IMR-90 (cell line): Measurements from ENCODE around the gene KIF25. TPM values are rescaled to one million over a fixed set of nuclear protein-coding genes. Genes with fewer than 3 reads are reported as not detected.
A peak's percentile ranks its signal among the peaks of the same experiment; 100 is the strongest.

ENCODE experiments used
- ATAC-seq: fragments of 200-7000 bp; cut with Tn5 transposase; 2 replicates; pipeline ENCODE4 v1.9.1; 2020; ENCODE audit warnings: low read depth, mild to moderate bottlenecking, moderate library complexity
- BruUV-seq: library from RNA; stranded (reverse); fragments of 400-500 nt; replicated peaks from 2 replicates; lab custom pipeline; 2021; lab: Mats Ljungman, UMichigan
- CTCF ChIA-PET: fragments of 300-600 bp; formaldehyde crosslinking; extraction: SDS; loops from one replicate; lab custom pipeline; 2021; ENCODE audit warnings: antibody characterized with exemption; lab: Yijun Ruan, JAX
- POLR2A ChIA-PET: fragments of 300-600 bp; sonication (Branson Sonifier 250); formaldehyde crosslinking; loops from one replicate; lab custom pipeline; 2022; ENCODE audit warnings: antibody characterized with exemption; ENCODE audit not compliant: unreplicated experiment; lab: Charles Lee
- DNase-seq: peaks from one replicate; pipeline ENCODE4 v3.0.0; 2013
- H2AFZ ChIP-seq: replicated peaks from 2 replicates; pipeline ENCODE3; 2013; ENCODE audit warnings: low read length, mild to moderate bottlenecking; ENCODE audit not compliant: poor library complexity
- H2AK5ac ChIP-seq: 2 replicates; pipeline ENCODE4 v1.6.1; 2013; ENCODE audit warnings: low read depth, low read length, inconsistent platforms
- H2AK9ac ChIP-seq: replicated peaks from 2 replicates; pipeline ENCODE3; 2013; ENCODE audit warnings: mild to moderate bottlenecking, low read depth, low read length, moderate library complexity; ENCODE audit not compliant: poor library complexity
- H2BK120ac ChIP-seq: 2 replicates; pipeline ENCODE4 v1.6.1; 2013; ENCODE audit warnings: low read depth, low read length, inconsistent platforms
- H2BK15ac ChIP-seq: 3 replicates; pipeline ENCODE4 v1.6.1; 2013; ENCODE audit warnings: low read depth, low read length, inconsistent platforms
- H2BK20ac ChIP-seq: 2 replicates; pipeline ENCODE4 v1.6.1; 2013; ENCODE audit warnings: low read depth, mild to moderate bottlenecking, inconsistent platforms, low read length, moderate library complexity
- H2BK5ac ChIP-seq: 2 replicates; pipeline ENCODE4 v1.6.1; 2013; ENCODE audit warnings: mild to moderate bottlenecking, low read depth, low read length, inconsistent platforms; ENCODE audit not compliant: poor library complexity, severe bottlenecking
- H3K14ac ChIP-seq: replicated peaks from 2 replicates; pipeline ENCODE4 v1.6.1; 2013; ENCODE audit warnings: low read depth, low read length, inconsistent platforms
- H3K18ac ChIP-seq: 2 replicates; pipeline ENCODE4 v1.6.1; 2013; ENCODE audit warnings: low read depth, low read length, control low read depth
- H3K23ac ChIP-seq: 2 replicates; pipeline ENCODE4 v1.6.1; 2013; ENCODE audit warnings: low read depth, low read length, inconsistent platforms
- H3K27ac ChIP-seq: 2 replicates; pipeline ENCODE4 v1.5.1; 2013; ENCODE audit warnings: mild to moderate bottlenecking, control low read depth, low read length; ENCODE audit not compliant: insufficient read depth
- H3K27me3 ChIP-seq: 2 replicates; pipeline ENCODE4 v1.6.1; 2013; ENCODE audit warnings: low read length; ENCODE audit not compliant: control insufficient read depth, insufficient read depth
- H3K36me3 ChIP-seq: 2 replicates; pipeline ENCODE4 v1.6.1; 2013; ENCODE audit warnings: low read length, mixed read lengths; ENCODE audit not compliant: control insufficient read depth, insufficient read depth
- H3K4ac ChIP-seq: 2 replicates; pipeline ENCODE4 v1.6.1; 2013; ENCODE audit warnings: low read depth, low read length, inconsistent platforms
- H3K4me1 ChIP-seq: 2 replicates; pipeline ENCODE4 v1.6.1; 2013; ENCODE audit warnings: low read length, mixed read lengths; ENCODE audit not compliant: control insufficient read depth, insufficient read depth
- H3K4me2 ChIP-seq: 2 replicates; pipeline ENCODE4 v1.6.1; 2013; ENCODE audit warnings: low read depth, mild to moderate bottlenecking, control low read depth, low read length, moderate library complexity
- H3K4me3 ChIP-seq: 2 replicates; pipeline ENCODE4 v1.5.1; 2013; ENCODE audit warnings: low read depth, mild to moderate bottlenecking, control low read depth, low read length, moderate library complexity; ENCODE audit not compliant: insufficient read depth
- H3K56ac ChIP-seq: 2 replicates; pipeline ENCODE4 v1.6.1; 2013; ENCODE audit warnings: low read length, inconsistent platforms; ENCODE audit not compliant: insufficient read depth; ENCODE audit errors: extremely low read depth
- H3K79me1 ChIP-seq, 2 experiments: 2 replicates each; pipeline ENCODE4 v1.6.1; 2013; ENCODE audit warnings: low read length in 2 of 2, inconsistent platforms in 1 of 2, low read depth in 1 of 2
- H3K9ac ChIP-seq: 2 replicates; pipeline ENCODE4 v1.6.1; 2013; ENCODE audit warnings: low read depth, low read length, control low read depth
- H3K9me1 ChIP-seq: 2 replicates; pipeline ENCODE4 v1.6.1; 2013; ENCODE audit warnings: low read length, inconsistent platforms; ENCODE audit not compliant: insufficient read depth
- H3K9me3 ChIP-seq: 2 replicates; pipeline ENCODE4 v1.6.1; 2013; ENCODE audit warnings: low read length; ENCODE audit not compliant: control insufficient read depth, insufficient read depth
- H4K20me1 ChIP-seq: 2 replicates; pipeline ENCODE4 v1.6.1; 2013; ENCODE audit warnings: low read length, inconsistent platforms; ENCODE audit not compliant: insufficient read depth
- H4K5ac ChIP-seq: 2 replicates; pipeline ENCODE4 v1.6.1; 2013; ENCODE audit warnings: mild to moderate bottlenecking, low read depth, low read length, control low read depth
- H4K8ac ChIP-seq, 2 experiments: 2 replicates each; pipeline ENCODE4 v1.6.1; 2013; ENCODE audit warnings: low read depth in 2 of 2, low read length in 2 of 2, control low read depth in 1 of 2, inconsistent platforms in 1 of 2
- H4K91ac ChIP-seq: 2 replicates; pipeline ENCODE4 v1.6.1; 2013; ENCODE audit warnings: low read depth, low read length, inconsistent platforms; ENCODE audit not compliant: insufficient read depth
- CEBPB ChIP-seq: IDR thresholded peaks from 2 replicates; pipeline ENCODE4 v1.6.1; 2012; ENCODE audit warnings: low read depth, low read length, improper control_type of control experiment
- MAFK ChIP-seq: IDR thresholded peaks from 2 replicates; pipeline ENCODE4 v1.6.1; 2012; ENCODE audit warnings: low read depth, low read length, improper control_type of control experiment
- MAZ ChIP-seq: IDR thresholded peaks from 2 replicates; pipeline ENCODE4 v1.6.1; 2012; ENCODE audit warnings: low read depth, mild to moderate bottlenecking, low read length, improper control_type of control experiment, moderate library complexity, borderline replicate concordance
- MXI1 ChIP-seq: IDR thresholded peaks from 2 replicates; pipeline ENCODE4 v1.6.1; 2012; ENCODE audit warnings: low read depth, mild to moderate bottlenecking, low read length, moderate library complexity, borderline replicate concordance
- NFE2L2 ChIP-seq: fragments of 150-350 bp; IDR thresholded peaks from 2 replicates; pipeline ENCODE4 v1.6.1; 2016; ENCODE audit warnings: low read depth, mild to moderate bottlenecking, low read length
- POLR2A ChIP-seq: IDR thresholded peaks from 2 replicates; pipeline ENCODE4 v1.6.1; 2012; ENCODE audit warnings: mild to moderate bottlenecking, low read depth, low read length
- RFX5 ChIP-seq: IDR thresholded peaks from 2 replicates; pipeline ENCODE4 v1.8.0; 2012; ENCODE audit warnings: low read depth, mild to moderate bottlenecking, low read length, moderate library complexity
- SMC3 ChIP-seq: fragments of 150-350 bp; IDR thresholded peaks from 2 replicates; pipeline ENCODE4 v1.6.1; 2016; ENCODE audit warnings: low read depth, mild to moderate bottlenecking, antibody characterized with exemption, low read length, moderate library complexity
- WGBS, 2 experiments: methylation state at CpG; one replicate each; pipeline versions ENCODE4 v1.1.5 to v1.1.7; 2013; ENCODE audit warnings: missing lambda C conversion rate in 2 of 2; ENCODE audit not compliant: insufficient read length in 1 of 2; ENCODE audit errors: extremely low coverage in 2 of 2; 5-methylcytosine and 5-hydroxymethylcytosine counted together
- dilution Hi-C: fragments of 300-500 bp; cut with HindIII; formaldehyde crosslinking; loops from one replicate; pipeline ENCODE4 v1.14.3; 2018; ENCODE audit warnings: low sequenced_read_pairs; ENCODE audit not compliant: unreplicated experiment
- in situ Hi-C: fragments of 300-500 bp; cut with MboI; formaldehyde crosslinking; loops from 3 replicates; pipeline ENCODE4 v1.14.3; 2019; ENCODE audit warnings: low sequenced_read_pairs, inconsistent platforms, mixed read lengths
- intact Hi-C: fragments of 100-400 bp; cut with micrococcal nuclease; formaldehyde crosslinking; loops from 2 replicates; pipeline ENCODE4 v1.10.0; 2022
- polyA plus RNA-seq, 3 experiments: library from polyadenylated mRNA; depleted of rRNA; stranded (reverse); fragments of >200 nt; gene quantifications; 2 replicates each; pipeline ENCODE4 v1.2.3, GENCODE V29; 2012; ENCODE audit warnings: low replicate concordance in 1 of 3
- total RNA-seq: library from RNA; depleted of rRNA; stranded (reverse); fragments of >200 nt; gene quantifications from 2 replicates; pipeline ENCODE4 v1.2.3, GENCODE V29; 2012
- TF ChIP-seq, protein P1 (sequence below): conservative IDR thresholded peaks from 2 replicates; pipeline ENCODE4 v1.5.1; 2012; ENCODE audit warnings: mild to moderate bottlenecking, low read depth, low read length, improper control_type of control experiment

Gene KIF25
- total and polyA plus RNA-seq, 2 of the 4 experiments (the other 2 are of a cell fraction): not detected

- Histone ChIP-seq H3K27me3 (no peaks in the 10 kb centered on the region), H3K36me3 (no peaks in the 10 kb centered on the region), H2AFZ (peak overlapping the region; percentile 94), H4K8ac (peak overlapping the region; percentile 68 to 81), H2BK5ac (peak overlapping the region; percentile 83), H3K23ac (peak overlapping the region; percentile 90), H3K14ac (peak overlapping the region; percentile 86), H3K56ac (peak overlapping the region; percentile 47), H3K9me1 (peaks cover 14% of the 10 kb centered on the region), H3K18ac (peak overlapping the region; percentile 79), H4K91ac (peak overlapping the region; percentile 86), H2BK20ac (peak overlapping the region; percentile 81; the same call in 1 of the 2 replicates), H2AK9ac (peak overlapping the region; percentile 67), H3K4me1 (peaks cover 15% of the 10 kb centered on the region), H3K9me3 (peaks cover 3% of the 10 kb centered on the region; the same call in 1 of the 2 replicates), H3K27ac (peak overlapping the region; percentile 50), H4K5ac (peak overlapping the region; percentile 61), H3K9ac (peak overlapping the region; percentile 88), H2BK15ac (peak overlapping the region; percentile 25; the same call in 2 of the 3 replicates), H3K4me2 (peak overlapping the region; percentile 93), H3K79me1 (no peaks in the 10 kb centered on the region), H3K4me3 (peak overlapping the region; percentile 58), H4K20me1 (no peaks in the 10 kb centered on the region), H3K4ac (peak overlapping the region; percentile 84), H2AK5ac (peak overlapping the region; percentile 87), H2BK120ac (peak overlapping the region; percentile 93)
- 26% methylated on average over 14 of the region's 45 CpGs; no CpG with 5 or more reads in 1 of the 2 experiments for WGBS, 2 experiments
- dilution Hi-C loops (no loop called here), in situ Hi-C loops (no loop called here), intact Hi-C loops (loop anchor here (10.0 kb wide), 2 partner anchors 80 to 210 kb away; partner anchors contain the start of gene AFDN)
- no TSS peak for BruUV-seq
- DNase-seq (peak; percentile 78), ATAC-seq (peak; percentile 62)
- no peak for TF ChIP-seq CEBPB
- no peak for TF ChIP-seq MXI1
- no peak for TF ChIP-seq MAZ
- TF ChIP-seq, protein P1, sequence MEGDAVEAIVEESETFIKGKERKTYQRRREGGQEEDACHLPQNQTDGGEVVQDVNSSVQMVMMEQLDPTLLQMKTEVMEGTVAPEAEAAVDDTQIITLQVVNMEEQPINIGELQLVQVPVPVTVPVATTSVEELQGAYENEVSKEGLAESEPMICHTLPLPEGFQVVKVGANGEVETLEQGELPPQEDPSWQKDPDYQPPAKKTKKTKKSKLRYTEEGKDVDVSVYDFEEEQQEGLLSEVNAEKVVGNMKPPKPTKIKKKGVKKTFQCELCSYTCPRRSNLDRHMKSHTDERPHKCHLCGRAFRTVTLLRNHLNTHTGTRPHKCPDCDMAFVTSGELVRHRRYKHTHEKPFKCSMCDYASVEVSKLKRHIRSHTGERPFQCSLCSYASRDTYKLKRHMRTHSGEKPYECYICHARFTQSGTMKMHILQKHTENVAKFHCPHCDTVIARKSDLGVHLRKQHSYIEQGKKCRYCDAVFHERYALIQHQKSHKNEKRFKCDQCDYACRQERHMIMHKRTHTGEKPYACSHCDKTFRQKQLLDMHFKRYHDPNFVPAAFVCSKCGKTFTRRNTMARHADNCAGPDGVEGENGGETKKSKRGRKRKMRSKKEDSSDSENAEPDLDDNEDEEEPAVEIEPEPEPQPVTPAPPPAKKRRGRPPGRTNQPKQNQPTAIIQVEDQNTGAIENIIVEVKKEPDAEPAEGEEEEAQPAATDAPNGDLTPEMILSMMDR: no peak
- no peak for TF ChIP-seq SMC3
- no peak for TF ChIP-seq RFX5
- TF ChIP-seq NFE2L2: no peak
- TF ChIP-seq MAFK: peak; percentile 88
- 0 out of 2 replicates have a peak, but pooled peaks have one; percentile 22 for TF ChIP-seq POLR2A
- POLR2A ChIA-PET: no interaction called here
- CTCF ChIA-PET: no interaction called here
Measured at GRCh38 chr6:168035098-168035660, 37.7 kb downstream of the KIF25 start.
